Stimulated activated CD8-positive, alpha-beta memory T cell treated with anti-CD3 and anti-CD28 coated beads, Interleukin-2, amount 100 ng/mL, for 48 hours (primary cell): ENCODE results near the gene GUCA2A.

Experiments
- DNase-seq, 2 donors: peaks; one replicate each; pipeline ENCODE4 v3.0.0-alpha.2; 2020; ENCODE audit warnings: low read depth in 2 of 2

The GUCA2A gene

GRCh38 chr1:42153624-42154023 lies 10.9 kb downstream of the GUCA2A start:
- no peak for DNase-seq

GRCh38 chr1:42152907-42153600 lies 11.5 kb downstream of the GUCA2A start, which contains the start of gene GUCA2B:
Gene GUCA2B, plus strand, starts transcription at chr1:42153410. Its CDS starts 41 bp downstream, at chr1:42153451.
- DNase-seq = no peak

- DNase-seq = no peak
These were observed 12.4 kb downstream of the GUCA2A start for GRCh38 chr1:42152119-42152518.

GRCh38 chr1:42150651-42151050 lies 13.9 kb downstream of the GUCA2A start:
- no peak for DNase-seq

- DNase-seq = no peak
These were observed 16.4 kb downstream of the GUCA2A start for GRCh38 chr1:42148166-42148565.

- peak; percentile 34 to 60 for DNase-seq
These were observed 17.8 kb downstream of the GUCA2A start for GRCh38 chr1:42146626-42147320.

- no peak for DNase-seq
These were observed 18.6 kb downstream of the GUCA2A start for GRCh38 chr1:42145764-42146625.

GRCh38 chr1:42145389-42145716 lies 19.2 kb downstream of the GUCA2A start:
- no peak for DNase-seq

GRCh38 chr1:42144711-42145388 lies 19.7 kb downstream of the GUCA2A start:
- DNase-seq = no peak

- no peak for DNase-seq
These were observed 20.4 kb downstream of the GUCA2A start for GRCh38 chr1:42143896-42144710.

GRCh38 chr1:42142894-42143675 lies 21.5 kb downstream of the GUCA2A start:
- no peak for DNase-seq

GRCh38 chr1:42141978-42142377 lies 22.6 kb downstream of the GUCA2A start:
- DNase-seq = no peak

- no peak for DNase-seq
These were observed 24.4 kb downstream of the GUCA2A start for GRCh38 chr1:42140191-42140590.

- no peak for DNase-seq
These were observed 25.1 kb downstream of the GUCA2A start for GRCh38 chr1:42139444-42139843.

- no peak for DNase-seq
These were observed 26.0 kb downstream of the GUCA2A start for GRCh38 chr1:42138586-42138985.

- DNase-seq = no peak
These were observed 26.8 kb downstream of the GUCA2A start for GRCh38 chr1:42137766-42138165.

- DNase-seq = no peak
These were observed 28.1 kb downstream of the GUCA2A start for GRCh38 chr1:42136466-42136865.

GRCh38 chr1:42135426-42135825 lies 29.1 kb downstream of the GUCA2A start:
- DNase-seq = no peak

GRCh38 chr1:42133809-42134526 lies 30.6 kb downstream of the GUCA2A start:
- DNase-seq = no peak

GRCh38 chr1:42133390-42133789 lies 31.2 kb downstream of the GUCA2A start:
- DNase-seq = no peak
